IgD-negative memory B cell (primary cell): ENCODE data around the gene RAD51B. TPM values are rescaled to one million over a fixed set of nuclear protein-coding genes. Genes with fewer than 3 reads are reported as not detected.

ENCODE experiments used
- H3K27ac Mint-ChIP-seq, 3 donors: one replicate each; pipeline ENCODE4 v1.8.0; 2020 to 2022; ENCODE audit warnings: mild to moderate bottlenecking in 3 of 3, mixed read lengths in 3 of 3, moderate library complexity in 1 of 3
- H3K27me3 Mint-ChIP-seq: one replicate; pipeline ENCODE4 v1.8.0; 2021; ENCODE audit warnings: mixed read lengths
- H3K36me3 Mint-ChIP-seq: one replicate; pipeline ENCODE4 v1.8.0; 2020; ENCODE audit warnings: mild to moderate bottlenecking, mixed read lengths
- H3K4me1 Mint-ChIP-seq, 3 donors: one replicate each; pipeline ENCODE4 v1.8.0; 2020 to 2022; ENCODE audit warnings: mixed read lengths in 3 of 3, mild to moderate bottlenecking in 1 of 3
- H3K4me3 Mint-ChIP-seq, 4 donors: one replicate each; pipeline ENCODE4 v1.8.0; 2020 to 2022; ENCODE audit warnings: mild to moderate bottlenecking in 4 of 4, mixed read lengths in 4 of 4, moderate library complexity in 3 of 4
- H3K9me3 Mint-ChIP-seq, 3 donors: one replicate each; pipeline ENCODE4 v1.8.0; 2020 to 2021; ENCODE audit warnings: mixed read lengths in 3 of 3, mild to moderate bottlenecking in 1 of 3
- polyA plus RNA-seq: library from polyadenylated mRNA; unstranded; fragments of 300-500 nt; fragmentation: Illumina TruSeq; gene quantifications from one replicate; pipeline ENCODE4 v1.2.3, GENCODE V29; 2021

RAD51B gene
- polyA plus RNA-seq, 1 donor from 2014 or later = 24.9 TPM

DNA sequence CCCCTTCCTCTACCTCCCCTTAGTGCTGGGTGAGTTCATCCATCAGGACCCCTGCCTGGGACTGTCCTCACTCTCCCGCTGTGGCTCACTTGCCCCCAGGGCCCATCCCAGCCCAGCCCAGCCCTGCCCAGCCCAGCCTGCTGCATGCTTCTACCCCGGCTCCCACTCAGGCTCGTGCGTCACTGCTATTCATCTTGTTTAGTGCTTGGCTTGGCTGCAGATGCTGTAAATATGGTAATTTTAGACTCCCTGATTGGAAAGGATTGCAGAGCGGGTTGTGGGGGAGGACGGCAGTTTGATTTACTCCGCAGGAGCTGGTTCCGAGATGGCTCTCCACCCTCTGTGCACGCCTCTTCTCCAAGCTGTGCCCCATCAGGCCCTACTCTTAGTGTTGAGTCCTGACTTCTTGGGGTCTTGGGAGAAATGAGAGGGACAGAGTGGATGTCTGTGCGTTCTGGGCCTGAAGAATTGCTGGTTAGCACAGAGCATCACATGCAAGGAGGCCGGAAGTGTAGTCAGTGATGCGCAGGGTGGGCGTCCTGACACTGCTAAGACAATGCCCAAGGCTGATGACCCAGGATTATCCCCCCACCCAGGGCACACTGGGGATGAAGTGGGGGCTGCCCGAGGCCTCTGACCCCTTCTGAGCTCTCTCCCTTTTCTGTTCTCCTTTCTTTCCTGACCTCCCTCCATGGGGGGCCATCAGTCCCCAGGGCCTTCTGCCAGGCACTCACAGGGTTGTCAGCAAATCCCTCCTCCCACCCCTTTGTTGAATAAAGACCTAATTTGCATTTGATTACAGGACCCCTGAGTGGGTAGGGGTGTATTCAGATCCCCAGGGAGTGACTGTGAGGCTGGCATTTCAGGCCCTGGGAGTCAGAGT is 728.9 kb downstream of the RAD51B start:
- H3K4me1 Mint-ChIP-seq = peaks cover 13 to 22% (median 15%) of the 10 kb centered on the region in 3 donors
- H3K27me3 Mint-ChIP-seq = no peaks in the 10 kb centered on the region

GRCh38 chr14:68550338-68550715 is 730.7 kb downstream of the RAD51B start:
- no peak overlapping the region for H3K4me3 Mint-ChIP-seq

More for the DNA sequence above, 728.9 kb downstream of the RAD51B start:
- Mint-ChIP-seq H3K36me3 (no peaks in the 10 kb centered on the region), H3K27ac (peak overlapping the region in 1 of 3 donors; percentile 23), H3K4me3 (no peak overlapping the region), H3K9me3 (no peaks in the 10 kb centered on the region)

GRCh38 chr14:68551045-68551683 is 731.6 kb downstream of the RAD51B start:
- H3K27ac Mint-ChIP-seq = peak overlapping the region in 1 of 3 donors; percentile 20
- no peak overlapping the region for H3K4me3 Mint-ChIP-seq
- H3K36me3 Mint-ChIP-seq = no peaks in the 10 kb centered on the region
- H3K4me1 Mint-ChIP-seq = peaks cover 13 to 29% (median 22%) of the 10 kb centered on the region in 3 donors
- no peaks in the 10 kb centered on the region for H3K9me3 Mint-ChIP-seq
- no peaks in the 10 kb centered on the region for H3K27me3 Mint-ChIP-seq

More at GRCh38 chr14:68550338-68550715, 730.7 kb downstream of the RAD51B start:
- no peaks in the 10 kb centered on the region for H3K27me3 Mint-ChIP-seq
- H3K36me3 Mint-ChIP-seq = no peaks in the 10 kb centered on the region
- H3K4me1 Mint-ChIP-seq = peaks cover 13 to 29% (median 20%) of the 10 kb centered on the region in 3 donors
- H3K27ac Mint-ChIP-seq = no peak overlapping the region
- no peaks in the 10 kb centered on the region for H3K9me3 Mint-ChIP-seq

DNA sequence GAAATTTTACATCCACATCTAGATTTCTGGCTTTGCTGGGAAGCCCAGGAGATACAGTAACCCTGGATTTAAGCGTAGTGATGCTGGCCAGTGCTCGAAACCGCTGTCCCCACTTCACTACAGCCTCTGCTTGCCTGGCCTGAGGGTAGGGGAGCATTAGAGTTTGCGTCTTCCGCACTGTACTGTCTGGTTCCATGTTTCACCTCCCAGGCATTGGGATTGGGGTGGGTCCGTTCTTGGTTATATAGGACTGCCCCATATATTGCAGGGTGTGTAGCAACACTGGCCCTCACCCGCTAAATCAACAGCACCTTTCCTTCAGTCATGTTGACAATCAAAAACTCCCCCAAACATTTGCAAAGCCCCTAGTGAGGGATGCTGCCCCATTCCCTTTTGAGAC is 732.5 kb downstream of the RAD51B start:
- H3K9me3 Mint-ChIP-seq = no peaks in the 10 kb centered on the region
- H3K4me3 Mint-ChIP-seq = no peak overlapping the region
- H3K36me3 Mint-ChIP-seq = peaks cover 1% of the 10 kb centered on the region
- no peak overlapping the region for H3K27ac Mint-ChIP-seq
- H3K4me1 Mint-ChIP-seq = peaks cover 15 to 28% (median 27%) of the 10 kb centered on the region in 3 donors
- H3K27me3 Mint-ChIP-seq = no peaks in the 10 kb centered on the region

- peaks cover 15 to 31% (median 31%) of the 10 kb centered on the region in 3 donors for H3K4me1 Mint-ChIP-seq
Observed at GRCh38 chr14:68552602-68553001, 733.0 kb downstream of the RAD51B start.

GRCh38 chr14:68553311-68553710 is 733.7 kb downstream of the RAD51B start:
- Mint-ChIP-seq H3K9me3 (no peaks in the 10 kb centered on the region), H3K4me3 (no peak overlapping the region), H3K27me3 (no peaks in the 10 kb centered on the region), H3K27ac (peak overlapping the region in 2 of 3 donors; percentile 10 to 59), H3K36me3 (peaks cover 1% of the 10 kb centered on the region), H3K4me1 (peaks cover 15 to 33% (median 31%) of the 10 kb centered on the region in 3 donors)

More at GRCh38 chr14:68552602-68553001, 733.0 kb downstream of the RAD51B start:
- Mint-ChIP-seq H3K27me3 (no peaks in the 10 kb centered on the region), H3K4me3 (peak overlapping the region in 1 of 4 donors; percentile 70), H3K27ac (peak overlapping the region in 1 of 3 donors; percentile 10), H3K36me3 (peaks cover 1% of the 10 kb centered on the region), H3K9me3 (no peaks in the 10 kb centered on the region)

DNA sequence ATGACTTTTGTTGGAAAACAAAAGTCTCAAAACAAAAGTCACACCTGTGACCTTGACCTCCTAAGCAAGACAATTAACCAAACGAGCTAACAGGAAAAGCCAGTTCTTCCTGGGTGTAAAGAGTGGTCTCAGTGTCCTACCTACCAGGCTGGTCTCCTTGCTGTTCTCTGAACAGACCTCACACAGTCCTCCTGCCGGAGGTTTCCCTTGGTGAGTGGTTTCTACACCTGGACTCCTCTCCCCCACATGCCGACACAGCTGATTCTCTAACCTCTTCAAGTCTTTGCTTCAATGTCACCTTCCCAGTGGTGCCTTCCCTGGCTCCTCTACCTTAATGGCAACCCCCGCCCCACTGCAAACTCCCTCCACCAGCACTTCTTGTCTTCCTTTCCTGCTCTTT is 734.7 kb downstream of the RAD51B start:
- Mint-ChIP-seq H3K9me3 (no peaks in the 10 kb centered on the region), H3K27ac (peak overlapping the region in 1 of 3 donors; percentile 78), H3K4me3 (no peak overlapping the region), H3K27me3 (no peaks in the 10 kb centered on the region), H3K4me1 (peaks cover 20 to 33% (median 31%) of the 10 kb centered on the region in 3 donors), H3K36me3 (peaks cover 4% of the 10 kb centered on the region)

GRCh38 chr14:68556253-68556652 is 736.7 kb downstream of the RAD51B start:
- peaks cover 4% of the 10 kb centered on the region for H3K36me3 Mint-ChIP-seq
- peaks cover 18 to 33% (median 31%) of the 10 kb centered on the region in 3 donors for H3K4me1 Mint-ChIP-seq
- no peaks in the 10 kb centered on the region for H3K9me3 Mint-ChIP-seq
- H3K4me3 Mint-ChIP-seq = no peak overlapping the region
- no peaks in the 10 kb centered on the region for H3K27me3 Mint-ChIP-seq
- H3K27ac Mint-ChIP-seq = peak overlapping the region in 1 of 3 donors; percentile 31

DNA sequence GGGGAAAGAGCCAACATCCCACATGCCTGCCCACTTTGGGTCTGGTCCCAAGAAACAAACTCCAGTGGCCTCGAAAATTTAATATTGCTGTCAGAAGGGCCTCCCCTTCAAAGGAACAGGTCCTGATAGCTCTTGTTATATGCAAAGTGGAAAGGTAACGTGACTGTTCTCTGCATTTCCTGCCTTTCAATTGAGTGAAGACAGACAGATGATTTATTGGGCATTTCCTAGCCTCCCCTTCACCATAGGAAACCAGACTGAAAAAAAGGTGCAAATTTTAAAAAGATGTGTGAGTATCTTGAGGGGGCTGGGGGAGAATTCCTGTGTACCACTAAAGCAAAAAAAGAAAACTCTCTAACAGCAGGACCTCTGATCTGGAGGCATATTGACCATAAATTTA is 738.1 kb downstream of the RAD51B start:
- Mint-ChIP-seq H3K27ac (peak overlapping the region in 1 of 3 donors; percentile 36), H3K4me3 (no peak overlapping the region), H3K36me3 (peaks cover 4% of the 10 kb centered on the region), H3K4me1 (peaks cover 15 to 24% (median 22%) of the 10 kb centered on the region in 3 donors), H3K9me3 (no peaks in the 10 kb centered on the region), H3K27me3 (no peaks in the 10 kb centered on the region)

- Mint-ChIP-seq H3K4me1 (peaks cover 10 to 21% (median 18%) of the 10 kb centered on the region in 3 donors), H3K9me3 (no peaks in the 10 kb centered on the region), H3K4me3 (no peak overlapping the region)
Observed at GRCh38 chr14:68558096-68558495, 738.5 kb downstream of the RAD51B start.

DNA sequence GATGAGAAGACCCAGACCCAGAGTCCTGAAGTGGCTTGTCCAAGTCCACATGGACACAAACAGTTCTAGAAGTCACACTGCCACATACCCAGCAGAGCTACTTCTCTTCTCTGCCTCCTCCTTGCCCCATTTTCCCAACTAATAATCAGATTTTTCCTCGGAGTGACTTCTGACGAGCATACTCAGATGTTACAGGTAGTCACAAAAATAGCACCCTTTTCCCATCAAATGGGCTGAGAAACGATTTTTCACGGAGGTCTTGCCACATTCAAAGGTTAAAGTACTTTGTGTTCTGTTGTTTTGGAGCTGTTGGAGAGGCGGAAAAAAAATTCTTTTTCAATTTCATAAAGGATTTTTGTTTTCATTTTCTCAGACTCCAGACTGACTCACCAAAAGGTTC is 740.4 kb downstream of the RAD51B start:
- Mint-ChIP-seq H3K36me3 (peaks cover 4% of the 10 kb centered on the region), H3K27me3 (no peaks in the 10 kb centered on the region), H3K4me3 (no peak overlapping the region), H3K9me3 (no peaks in the 10 kb centered on the region), H3K27ac (peak overlapping the region in 1 of 3 donors; percentile 73), H3K4me1 (peaks cover 14 to 20% (median 15%) of the 10 kb centered on the region in 3 donors)

More at GRCh38 chr14:68558096-68558495, 738.5 kb downstream of the RAD51B start:
- Mint-ChIP-seq H3K27me3 (no peaks in the 10 kb centered on the region), H3K36me3 (peaks cover 4% of the 10 kb centered on the region), H3K27ac (peak overlapping the region in 1 of 3 donors; percentile 36)

- Mint-ChIP-seq H3K4me3 (no peak overlapping the region), H3K36me3 (peaks cover 3% of the 10 kb centered on the region), H3K9me3 (no peaks in the 10 kb centered on the region), H3K27me3 (no peaks in the 10 kb centered on the region), H3K4me1 (peaks cover 10 to 22% (median 14%) of the 10 kb centered on the region in 3 donors), H3K27ac (no peak overlapping the region)
Observed at GRCh38 chr14:68561531-68562007, 742.0 kb downstream of the RAD51B start.

DNA sequence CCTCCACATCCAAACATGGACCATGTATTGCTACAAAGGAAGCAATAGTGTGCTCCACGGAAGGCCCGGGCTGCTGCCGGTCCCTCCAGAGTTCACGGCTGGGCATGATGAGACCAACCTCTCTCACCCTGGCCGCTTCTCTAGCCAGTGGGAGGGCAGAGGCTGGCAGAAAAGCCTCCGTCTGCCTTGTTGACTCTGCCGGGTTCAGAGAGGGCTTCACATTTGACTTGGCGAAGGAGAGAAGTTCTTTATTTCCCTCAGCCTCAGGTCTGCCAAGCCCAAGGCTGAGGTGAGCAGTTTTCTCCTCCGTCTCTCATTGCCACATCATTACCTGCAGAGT is 743.3 kb downstream of the RAD51B start:
- Mint-ChIP-seq H3K4me1 (peaks cover 4 to 15% (median 14%) of the 10 kb centered on the region in 3 donors), H3K4me3 (no peak overlapping the region), H3K27ac (no peak overlapping the region), H3K9me3 (no peaks in the 10 kb centered on the region), H3K27me3 (no peaks in the 10 kb centered on the region), H3K36me3 (peaks cover 3% of the 10 kb centered on the region)

GRCh38 chr14:68563251-68564131 is 743.9 kb downstream of the RAD51B start:
- Mint-ChIP-seq H3K4me1 (peaks cover 4 to 15% (median 14%) of the 10 kb centered on the region in 3 donors), H3K9me3 (peaks cover 0 to 3% (median 0%) of the 10 kb centered on the region in 3 donors), H3K27me3 (no peaks in the 10 kb centered on the region), H3K36me3 (peaks cover 1% of the 10 kb centered on the region), H3K4me3 (no peak overlapping the region), H3K27ac (peak overlapping the region in 1 of 3 donors; percentile 53)
